Activated CD4-positive, CD25-positive, alpha-beta regulatory T cell (primary cell): ENCODE measurements around the gene KCTD8.

Experiments
- DNase-seq, 4 experiments: peaks; one replicate each; lab custom pipeline; 2025; lab: John Stamatoyannopoulos, UW

Gene KCTD8

DNA sequence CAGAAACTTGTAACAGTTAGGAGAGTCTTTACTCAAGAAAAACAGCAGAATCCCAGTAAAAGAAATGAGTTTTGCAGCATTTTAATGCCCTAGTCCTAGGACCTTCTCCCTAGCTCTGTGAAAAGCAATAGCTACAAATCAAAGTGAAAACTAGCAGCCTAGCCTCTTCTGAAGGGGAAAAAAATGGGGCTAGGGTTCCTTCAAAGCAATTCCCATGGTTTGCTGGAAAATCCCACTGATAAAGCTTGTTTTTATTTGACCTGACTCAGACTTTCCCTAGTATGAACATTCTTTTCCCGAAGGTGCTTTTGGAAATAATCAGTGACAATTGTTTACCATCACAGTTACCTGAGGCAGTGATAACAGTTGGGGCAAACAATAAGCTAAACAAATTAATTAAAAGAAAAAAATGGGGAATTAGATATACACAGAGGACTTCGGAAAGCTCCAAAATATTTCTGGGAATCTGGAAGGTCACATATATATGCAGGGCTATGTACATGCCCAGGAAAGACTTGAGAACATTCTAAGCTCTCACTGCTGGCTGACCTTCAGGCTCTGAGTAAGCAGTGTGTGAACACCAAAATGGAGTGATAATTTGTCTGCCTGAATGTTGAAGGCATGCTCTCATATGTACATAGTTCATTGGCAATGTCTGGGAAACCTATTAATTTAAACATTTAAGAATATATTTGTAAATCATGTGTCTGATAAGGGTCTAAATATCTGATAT is 285.9 kb downstream of the KCTD8 start:
- no peak for DNase-seq

DNA sequence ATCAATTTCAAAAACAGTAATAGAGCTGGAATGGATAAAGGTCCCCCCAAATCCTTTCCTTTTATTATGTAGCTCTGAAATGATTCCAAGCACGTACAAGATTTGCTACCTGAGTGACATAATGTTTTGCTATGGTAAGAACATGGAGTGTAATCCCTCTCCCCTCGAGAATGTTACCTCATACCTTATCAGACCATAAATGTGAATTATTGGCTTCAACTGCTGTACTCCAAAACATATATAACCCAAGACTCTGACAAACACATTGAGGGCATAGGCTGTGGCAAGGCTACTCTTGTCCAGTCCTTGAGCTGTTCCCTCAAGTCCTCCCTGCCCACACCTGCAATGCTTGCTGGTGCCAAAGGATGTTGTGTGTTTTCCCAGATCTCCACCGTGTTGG is 286.9 kb downstream of the KCTD8 start:
- no peak for DNase-seq

DNA sequence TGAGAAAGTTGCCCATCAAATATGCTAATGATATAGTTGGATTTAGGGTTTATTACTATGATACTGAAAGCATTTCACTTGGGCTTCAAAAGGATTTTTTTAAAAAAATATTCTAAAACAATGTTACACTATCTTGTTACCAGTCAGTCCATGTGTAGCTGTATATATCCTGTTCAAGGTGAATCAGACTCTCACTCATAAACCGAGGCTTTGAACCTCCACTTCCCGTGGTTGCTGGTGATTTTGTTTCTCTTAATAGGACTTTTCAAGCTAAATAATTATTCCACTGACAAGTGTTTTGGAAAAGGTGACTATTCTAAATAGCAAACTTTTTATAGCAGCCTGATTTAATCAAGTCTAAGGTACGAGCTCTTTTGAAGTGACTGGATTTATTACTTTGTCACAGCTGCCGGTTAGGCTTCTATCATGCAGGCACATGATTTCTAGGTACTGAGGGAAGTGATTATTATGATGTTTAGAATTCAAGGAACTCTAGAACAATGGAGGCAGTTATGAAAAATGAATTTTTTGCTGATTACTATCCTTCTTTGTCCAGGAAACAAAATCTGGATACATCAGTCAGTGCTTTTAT is 287.7 kb downstream of the KCTD8 start:
- no peak for DNase-seq

DNA sequence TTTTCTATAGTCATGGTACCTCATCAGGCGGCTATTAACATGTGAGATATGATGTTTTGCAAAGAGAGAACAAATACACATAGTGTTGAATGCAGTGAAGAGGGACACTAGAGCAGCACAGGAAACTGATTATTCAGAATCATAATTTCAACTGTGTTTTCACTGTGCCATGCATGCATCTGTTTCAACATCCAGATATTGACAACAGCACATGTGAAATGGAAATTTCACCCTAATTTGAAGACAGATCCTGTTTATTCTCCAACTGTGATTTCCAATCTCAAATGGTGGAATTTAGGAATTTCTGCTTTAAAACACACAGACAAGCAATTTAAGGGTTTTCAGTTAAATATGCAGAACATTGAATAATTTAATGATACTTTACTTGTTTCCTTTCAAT is 288.6 kb downstream of the KCTD8 start:
- DNase-seq = no peak

DNA sequence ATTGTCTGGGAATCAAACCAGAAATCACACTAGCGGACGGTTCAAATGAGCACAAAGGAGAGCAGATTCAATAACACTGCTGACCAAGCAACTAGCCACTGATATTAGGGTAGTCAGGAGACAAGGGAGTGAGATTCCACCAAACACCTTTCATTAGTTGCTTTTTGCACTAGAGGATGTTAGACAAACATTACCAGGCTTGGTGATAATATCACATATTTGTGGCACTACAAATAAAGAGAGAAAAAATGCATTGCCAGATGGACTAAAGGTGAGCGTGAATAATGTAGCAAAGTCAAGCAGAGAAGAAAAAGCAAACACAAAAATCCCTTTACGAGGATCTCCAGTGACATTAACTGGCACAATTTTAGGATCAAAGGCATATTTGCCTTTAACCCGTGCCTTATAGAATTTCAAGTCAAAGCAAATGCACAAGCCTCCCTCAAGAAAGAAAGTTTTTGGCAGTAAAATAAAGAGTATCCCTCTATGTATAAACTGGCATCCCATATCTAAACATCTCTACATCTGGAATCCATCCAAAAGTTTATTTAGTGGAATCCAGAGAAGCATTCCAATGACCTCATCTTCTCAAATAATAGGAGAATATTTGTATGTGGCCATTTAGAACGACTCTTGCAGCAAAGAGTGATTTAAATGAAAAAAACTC is 290.9 kb downstream of the KCTD8 start:
- DNase-seq = no peak

DNA sequence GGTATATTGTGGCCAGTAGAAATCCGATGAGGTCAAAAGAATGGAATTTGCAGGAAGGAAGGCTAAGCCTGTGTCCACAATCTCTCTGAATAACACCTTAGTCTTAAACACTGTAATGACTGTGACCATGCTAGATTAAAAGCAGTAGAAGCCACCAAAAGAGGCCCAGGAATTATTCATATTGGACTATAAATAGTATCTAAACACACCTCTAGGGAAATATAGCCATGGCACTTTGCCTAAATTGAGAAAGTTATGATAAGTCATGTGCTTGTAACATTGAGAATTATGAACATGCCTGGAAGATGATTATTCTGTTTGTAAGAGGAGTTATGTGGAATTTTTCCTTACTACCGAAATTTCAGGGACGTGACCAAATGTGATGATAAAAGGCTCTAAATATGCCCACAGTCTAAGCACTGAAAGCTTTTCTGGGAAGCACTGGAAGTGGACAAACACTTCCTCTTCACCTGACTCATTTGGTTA is 298.5 kb downstream of the KCTD8 start:
- DNase-seq = no peak

DNA sequence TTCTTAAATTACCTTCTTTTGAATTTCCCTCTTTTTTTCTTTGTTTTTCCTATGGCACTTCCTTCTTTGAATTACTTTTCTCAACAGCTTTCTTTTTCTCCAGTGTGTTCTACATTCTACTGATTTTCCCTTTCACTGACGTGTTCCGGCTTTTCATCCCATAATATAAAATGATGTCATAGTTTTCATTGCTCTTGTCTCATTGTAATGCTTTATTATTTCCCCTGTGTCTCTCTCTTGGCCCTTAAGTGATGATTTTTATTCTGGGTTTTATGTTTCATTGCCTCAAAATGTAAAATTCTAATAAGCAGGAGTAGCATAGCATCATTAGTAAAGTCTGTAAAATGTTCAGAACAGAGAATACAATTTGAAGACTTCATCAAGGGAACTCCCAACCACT is 299.3 kb downstream of the KCTD8 start:
- no peak for DNase-seq

DNA sequence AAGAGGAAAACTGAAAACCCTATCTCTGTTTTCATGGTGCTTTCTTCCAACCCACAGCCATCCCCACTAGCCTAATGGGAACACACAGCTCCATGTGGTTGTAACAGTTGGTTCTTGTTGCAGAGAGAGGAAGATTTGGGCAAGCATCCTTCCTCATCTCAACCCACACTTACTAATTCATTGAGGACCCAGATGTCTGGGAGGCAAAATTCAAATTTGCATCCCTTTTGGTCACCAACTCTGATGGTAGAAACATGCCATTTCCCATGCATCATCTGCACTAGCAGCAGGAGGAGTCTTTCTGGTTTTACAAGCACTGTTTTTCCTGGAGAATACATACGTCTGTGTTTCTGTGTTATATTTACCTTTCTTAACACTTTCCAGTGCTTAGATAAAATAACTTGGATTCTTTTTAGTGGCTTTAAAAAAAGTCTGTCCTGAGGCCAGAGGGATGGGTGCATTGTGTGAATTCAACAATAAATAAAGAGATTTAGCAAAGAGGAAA is 301.0 kb downstream of the KCTD8 start:
- DNase-seq = no peak

DNA sequence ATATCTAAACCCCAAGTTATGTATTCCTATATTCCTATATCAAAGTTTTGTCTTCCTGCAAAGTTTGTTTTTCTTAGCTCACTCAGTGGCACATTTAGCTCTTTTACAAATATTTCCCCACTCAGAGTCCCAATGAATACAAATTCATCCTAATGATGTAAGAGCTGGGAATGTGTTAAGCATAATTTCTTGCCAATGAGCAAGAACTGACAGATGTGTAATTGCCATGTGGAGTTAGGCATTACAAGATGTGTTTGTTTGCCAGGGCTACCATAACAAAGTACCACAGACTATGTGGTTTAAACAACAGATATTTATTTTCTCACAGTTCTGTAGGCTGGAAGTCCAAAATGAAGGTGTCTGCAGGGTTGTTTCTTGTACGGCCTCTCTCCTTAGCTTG is 302.1 kb downstream of the KCTD8 start:
- DNase-seq = no peak

DNA sequence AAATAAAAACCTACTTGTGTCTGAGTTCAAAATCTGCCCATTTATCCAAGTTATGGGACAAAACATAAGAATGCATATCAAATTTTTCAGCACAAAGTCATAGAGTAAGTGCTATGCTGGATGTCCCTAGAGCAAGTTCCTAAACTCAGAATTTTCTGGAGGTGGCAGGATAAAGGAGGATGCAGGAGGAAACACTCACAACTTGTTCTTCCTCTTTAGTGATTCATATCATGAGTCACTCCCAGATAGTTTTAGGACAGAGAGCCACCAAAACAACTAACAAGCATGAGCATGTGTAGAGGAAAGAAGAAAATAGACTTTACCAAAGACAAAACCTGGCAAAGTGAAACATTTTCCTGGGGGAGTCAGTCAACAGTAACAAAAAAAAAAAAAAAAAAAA is 302.7 kb downstream of the KCTD8 start:
- DNase-seq = no peak

DNA sequence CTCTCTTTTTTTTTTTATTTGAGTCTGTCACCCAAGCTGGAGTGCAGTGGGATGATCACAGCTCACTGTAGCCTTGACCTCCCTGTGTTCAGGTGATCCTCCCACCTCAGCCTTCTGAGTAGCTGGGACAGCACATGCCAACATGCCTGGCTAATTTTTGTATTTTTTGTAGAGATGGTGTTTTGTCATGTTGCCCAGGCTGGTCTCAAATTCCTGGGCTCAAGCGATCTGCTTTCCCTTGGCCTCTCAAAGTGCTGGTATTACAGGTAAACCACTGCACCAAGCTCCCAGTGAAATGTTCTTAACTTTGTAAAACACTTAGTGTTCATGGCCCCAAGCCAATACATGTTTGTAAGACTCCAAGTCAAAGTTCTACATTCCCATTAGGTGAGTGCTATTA is 316.1 kb downstream of the KCTD8 start:
- DNase-seq = no peak
